ENCODE results near the gene DEPP1.

The DEPP1 gene

DNA sequence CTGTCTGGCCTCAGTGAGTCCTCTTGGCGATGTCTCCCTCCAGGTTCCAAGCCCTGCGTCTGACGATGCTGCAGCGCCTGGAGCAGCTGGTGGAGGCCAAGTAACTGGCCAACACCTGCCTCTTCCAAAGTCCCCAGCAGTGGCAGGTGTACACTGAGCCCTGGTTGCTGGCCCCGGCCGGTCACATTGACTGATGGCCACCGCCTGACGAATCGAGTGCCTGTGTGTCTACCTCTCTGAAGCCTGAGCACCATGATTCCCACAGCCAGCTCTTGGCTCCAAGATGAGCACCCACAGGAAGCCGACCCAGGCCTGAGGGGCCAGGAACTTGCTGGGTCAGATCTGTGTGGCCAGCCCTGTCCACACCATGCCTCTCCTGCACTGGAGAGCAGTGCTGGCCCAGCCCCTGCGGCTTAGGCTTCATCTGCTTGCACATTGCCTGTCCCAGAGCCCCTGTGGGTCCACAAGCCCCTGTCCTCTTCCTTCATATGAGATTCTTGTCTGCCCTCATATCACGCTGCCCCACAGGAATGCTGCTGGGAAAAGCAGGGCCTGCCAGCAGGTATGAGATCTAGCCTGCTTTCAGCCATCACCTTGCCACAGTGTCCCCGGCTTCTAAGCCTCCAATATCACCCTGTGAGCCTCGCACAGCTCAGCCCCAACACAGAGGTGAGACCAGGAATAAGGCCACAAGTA is 14.8 kb upstream of the DEPP1 start:
- DNase-seq (ENCODE audit: low read depth in 3 of 3) = no peak

DNA sequence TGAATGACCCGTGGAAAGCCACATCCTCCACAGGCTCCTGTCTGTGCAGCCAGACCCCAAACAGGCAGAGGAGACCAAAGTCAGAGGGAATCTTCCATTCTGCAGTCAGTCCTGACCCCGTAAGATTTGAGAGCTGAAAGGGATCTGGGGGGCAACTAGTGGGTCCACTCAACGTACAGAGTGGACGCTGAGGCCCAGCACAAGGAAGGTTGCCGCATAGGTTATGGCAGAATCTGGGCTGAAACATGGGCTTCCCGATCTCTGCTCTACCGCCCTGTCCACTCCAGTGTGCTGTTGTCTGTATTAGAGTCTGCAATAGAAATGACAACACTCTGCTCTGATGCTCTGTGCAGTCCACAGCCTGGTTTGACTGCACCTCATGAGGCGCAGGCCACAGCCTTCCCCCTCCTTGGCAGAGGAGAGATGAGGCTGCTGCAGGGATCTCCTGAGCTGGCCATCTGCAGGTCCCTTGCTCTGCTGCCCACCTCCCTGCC is 14.2 kb upstream of the DEPP1 start:
- no peak for DNase-seq (ENCODE audit: low read depth in 3 of 3)

DNA sequence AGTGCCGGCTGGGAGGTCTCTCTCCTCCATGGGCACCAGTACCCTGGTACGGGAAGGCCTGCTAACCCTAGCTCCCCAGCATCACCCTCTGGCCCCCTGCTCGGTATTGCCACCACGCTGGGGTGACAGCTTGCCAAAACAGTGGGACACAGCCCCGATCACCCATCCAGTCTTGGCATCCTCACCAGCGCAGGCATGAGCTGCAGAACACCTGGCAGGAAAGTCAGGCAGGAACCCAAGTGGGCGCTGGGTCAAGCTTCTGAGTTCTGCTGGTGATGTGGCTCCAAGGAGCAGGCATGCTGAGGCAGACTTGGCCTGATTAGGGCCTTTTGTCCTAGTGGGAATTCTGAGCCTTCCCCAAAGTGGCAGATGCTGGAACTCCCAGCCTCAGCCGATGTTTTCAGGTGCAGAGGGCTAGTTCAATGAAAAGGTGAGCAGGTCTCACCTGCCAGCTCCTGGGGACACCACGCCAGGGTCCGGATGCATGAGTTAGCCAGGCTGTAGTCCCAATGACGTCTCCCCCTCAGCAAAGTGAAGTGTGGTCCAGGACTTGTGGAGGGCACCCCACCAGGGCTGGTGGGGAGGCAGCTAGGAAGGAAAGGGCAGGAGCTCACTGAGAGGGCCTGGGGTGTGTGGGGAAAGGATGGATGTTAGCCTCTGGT is 13.6 kb upstream of the DEPP1 start:
- no peak for DNase-seq (ENCODE audit: low read depth in 3 of 3)

DNA sequence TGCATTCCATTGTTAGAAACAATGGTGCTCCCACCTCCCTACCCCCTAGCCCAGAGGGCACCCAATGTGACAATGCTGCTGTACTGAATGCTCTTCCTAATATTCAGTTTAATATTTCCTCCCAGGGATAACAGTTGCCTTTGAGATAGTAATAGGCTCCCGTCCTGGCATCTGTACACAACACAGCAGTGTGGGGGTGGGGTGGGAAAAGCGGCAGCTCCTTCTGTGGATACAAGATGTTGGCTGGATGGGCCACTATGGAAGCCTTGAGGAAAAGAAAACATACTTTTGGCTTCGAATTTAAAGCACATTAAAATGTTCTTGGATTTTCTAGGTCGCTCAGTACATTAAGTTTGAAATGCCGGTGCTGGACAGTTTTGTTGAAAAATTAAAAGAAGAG is 13.0 kb upstream of the DEPP1 start:
- DNase-seq (ENCODE audit: low read depth in 3 of 3) = no peak

DNA sequence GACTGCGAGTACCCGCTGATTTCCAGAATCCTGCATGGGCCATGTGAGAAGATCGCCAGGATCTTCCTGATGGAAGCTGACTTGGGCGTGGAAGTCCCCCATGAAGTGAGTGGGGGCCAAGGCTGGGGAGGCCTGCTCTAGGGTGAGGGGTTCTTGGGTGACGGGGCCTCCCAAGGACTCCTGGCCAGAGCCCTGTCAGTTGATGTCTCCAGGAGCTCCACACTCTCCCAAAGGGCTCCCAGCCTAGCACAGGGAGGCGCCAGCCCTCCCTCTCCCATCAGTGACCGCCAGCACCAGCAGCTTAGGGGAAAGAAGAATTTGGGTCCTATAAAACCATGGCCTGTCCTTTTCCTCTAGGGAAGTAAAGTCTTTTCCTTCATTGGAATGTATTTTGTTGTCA is 12.4 kb upstream of the DEPP1 start:
- DNase-seq (ENCODE audit: low read depth in 3 of 3) = no peak

DNA sequence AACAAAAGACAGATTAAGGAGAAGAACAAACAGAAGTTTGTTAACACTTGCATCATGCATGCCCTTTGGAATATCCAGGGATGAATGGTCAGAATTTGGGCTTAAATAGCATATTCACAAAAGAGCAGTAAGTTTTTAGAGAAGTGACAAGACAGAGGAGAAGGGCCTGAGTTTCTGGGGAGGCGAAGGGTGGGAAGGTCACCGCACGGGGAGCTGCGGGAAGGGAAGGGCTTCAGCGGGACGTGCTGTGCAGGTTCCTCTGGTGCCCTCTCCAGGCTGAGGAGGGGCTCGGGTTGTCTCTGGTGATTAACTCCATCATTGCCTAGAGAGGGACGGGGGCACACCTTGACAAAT is 11.7 kb upstream of the DEPP1 start:
- no peak for DNase-seq (ENCODE audit: low read depth in 3 of 3)

DNA sequence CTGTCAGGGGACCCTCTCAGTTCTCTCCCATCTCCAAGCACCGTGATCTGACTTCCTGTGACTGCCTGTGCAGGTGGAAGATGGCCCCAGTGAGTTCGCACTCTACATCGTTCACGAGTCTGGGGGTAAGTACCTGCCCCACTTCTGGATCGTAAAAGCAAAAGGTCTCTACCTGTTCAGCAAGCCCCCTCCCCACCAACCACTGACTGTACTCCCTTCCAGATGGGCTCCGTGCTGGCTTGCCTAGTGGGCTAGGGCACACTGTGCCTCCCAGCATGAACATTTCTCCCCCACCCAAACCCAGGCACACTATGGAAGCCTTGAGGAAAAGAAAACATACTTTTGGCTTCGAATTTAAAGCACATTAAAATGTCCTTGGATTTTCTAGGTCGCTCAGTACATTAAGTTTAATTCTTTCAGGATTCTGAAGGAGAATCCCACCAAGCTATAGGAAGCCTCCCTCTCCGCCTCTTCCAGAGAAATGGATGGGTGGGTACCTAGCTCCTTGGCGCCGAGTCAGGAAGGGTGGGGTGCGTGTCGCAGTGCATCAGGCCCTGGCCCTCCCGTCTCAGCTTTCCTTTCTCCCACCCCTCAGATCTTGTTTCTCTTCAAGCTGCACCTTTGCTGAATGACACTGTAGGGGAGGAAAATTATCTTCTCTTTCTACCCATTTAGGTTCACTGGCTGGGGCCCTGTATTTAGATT is 11.1 kb upstream of the DEPP1 start:
- no peak for DNase-seq (ENCODE audit: low read depth in 3 of 3)

DNA sequence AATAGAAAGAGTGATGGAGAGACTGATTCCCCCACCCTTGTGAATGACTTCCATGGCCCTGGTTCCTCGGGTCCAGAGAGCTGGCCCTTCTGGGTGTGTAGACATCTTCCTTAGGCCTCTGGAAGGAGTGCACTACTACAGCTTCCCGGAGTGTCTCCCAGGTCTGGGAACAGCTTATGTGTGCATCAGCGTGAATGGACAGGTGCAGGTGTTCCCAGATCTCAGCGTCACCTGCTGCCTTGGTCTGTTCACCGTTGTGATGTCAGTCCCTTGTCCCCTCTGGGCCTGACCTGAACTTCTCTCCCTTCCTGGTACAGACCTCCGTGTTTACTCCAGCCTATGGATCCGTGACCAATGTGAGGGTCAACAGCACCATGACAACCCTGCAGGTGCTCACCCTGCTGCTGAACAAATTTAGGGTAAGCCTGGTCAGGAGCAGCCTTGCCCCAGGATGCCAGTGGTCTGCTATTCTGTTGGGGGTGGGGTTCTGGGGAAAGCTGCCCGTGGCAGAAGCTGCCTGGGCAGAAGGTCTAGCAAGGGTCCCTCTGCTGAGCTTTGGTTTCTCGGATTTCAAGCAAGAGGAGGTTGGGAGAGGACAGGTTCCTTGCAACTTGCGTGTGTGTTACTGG is 10.5 kb upstream of the DEPP1 start:
- no peak for DNase-seq (ENCODE audit: low read depth in 3 of 3)

DNA sequence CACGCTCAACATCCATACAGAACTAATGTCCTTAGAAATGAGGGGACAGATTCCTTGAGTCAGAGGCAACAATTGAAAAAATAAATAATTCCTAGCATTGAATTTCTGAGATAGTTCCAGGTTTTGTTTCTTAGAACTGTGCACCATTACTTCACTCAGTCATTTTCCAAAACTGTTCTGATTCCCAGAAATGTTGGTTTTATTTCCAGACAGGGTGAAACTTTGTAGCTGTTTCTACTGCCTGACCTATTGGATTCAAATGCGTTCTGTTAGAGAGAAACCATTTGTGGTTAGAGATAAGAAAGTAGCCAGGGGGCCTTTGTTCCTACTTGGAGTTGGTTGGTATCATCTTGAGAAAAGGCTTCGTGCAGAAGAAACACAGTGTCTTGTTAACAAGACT is 8.1 kb upstream of the DEPP1 start:
- no peak for DNase-seq (ENCODE audit: low read depth in 3 of 3)

DNA sequence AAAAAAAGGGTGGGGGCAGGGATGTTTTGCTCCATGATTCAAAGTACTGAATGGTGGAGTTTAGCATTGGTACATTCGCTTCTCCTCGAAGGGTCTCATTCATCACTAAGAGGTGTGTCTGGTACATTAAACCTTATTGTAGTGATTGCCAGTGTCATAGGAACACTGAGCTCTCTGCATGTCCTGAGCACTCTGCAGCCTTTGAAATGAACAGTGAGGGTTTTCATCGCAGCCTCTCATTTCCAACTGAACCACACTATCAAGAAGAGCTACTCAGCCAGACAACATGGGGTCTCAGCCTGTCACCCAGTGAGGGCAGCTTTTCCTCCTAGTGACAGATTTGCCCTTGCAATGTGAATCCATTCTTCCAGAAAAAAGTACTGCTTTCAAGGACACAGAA is 7.6 kb upstream of the DEPP1 start:
- no peak for DNase-seq (ENCODE audit: low read depth in 3 of 3)

DNA sequence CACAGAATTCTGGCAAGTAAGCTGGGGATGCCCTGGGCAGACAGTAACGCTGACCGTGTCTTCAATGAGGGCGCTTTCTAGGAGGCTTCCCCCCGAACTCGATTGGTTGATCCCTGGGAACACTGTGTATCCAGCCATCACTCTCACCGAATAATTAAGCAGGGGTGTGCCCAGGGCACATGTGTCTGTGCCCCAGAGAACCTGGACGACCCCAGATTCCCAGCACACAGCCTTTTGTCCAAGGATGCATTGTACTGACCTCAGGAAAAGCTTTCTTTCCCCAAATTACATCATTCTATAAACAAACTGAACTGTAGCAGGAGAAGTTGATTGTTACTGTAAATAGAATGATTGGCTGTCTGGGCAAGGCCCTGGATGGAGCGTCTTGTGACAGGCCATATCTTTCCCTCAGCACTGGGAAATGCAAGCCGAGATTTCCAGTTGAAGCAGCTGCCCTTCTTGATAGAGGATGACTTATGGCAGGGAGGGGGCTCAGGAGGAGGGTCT is 6.6 kb upstream of the DEPP1 start:
- DNase-seq (ENCODE audit: low read depth in 3 of 3) = no peak

DNA sequence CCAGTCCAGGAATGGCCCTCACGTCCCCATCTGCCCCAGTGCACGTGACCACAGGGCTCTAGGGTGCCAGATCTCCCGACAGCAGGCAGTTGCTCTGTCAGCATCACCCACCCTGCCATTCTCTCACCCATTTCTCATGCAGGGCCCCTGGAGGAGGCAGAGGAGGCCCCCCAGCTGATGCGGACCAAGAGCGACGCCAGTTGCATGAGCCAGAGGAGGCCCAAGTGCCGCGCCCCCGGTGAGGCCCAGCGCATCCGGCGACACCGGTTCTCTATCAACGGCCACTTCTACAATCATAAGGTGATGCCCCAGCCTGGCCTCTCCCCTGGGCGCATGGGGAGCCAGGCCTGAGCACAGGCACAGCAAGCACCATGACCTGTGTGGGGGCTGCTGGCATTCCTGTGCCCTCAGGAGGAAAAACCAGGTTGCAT is 6.1 kb upstream of the DEPP1 start:
- no peak for DNase-seq (ENCODE audit: low read depth in 3 of 3)

DNA sequence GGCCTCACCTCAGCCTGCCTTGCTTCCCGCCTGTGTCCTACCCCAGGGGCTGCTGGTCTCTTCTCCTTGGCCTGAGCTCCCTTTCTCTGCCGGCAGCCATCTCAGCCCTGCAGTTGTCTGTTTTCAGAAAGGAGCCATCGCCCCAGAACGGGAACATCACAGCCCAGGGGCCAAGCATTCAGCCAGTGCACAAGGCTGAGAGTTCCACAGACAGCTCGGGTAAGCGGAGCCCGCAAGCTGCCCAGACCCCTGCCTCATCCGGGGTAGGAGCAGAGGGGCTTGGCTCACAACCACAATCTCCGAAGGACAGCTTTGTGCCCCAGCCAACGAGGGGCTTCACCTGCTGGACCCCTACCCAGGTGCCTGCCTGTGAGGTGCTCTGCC is 5.3 kb upstream of the DEPP1 start:
- DNase-seq (ENCODE audit: low read depth in 3 of 3) = no peak

DNA sequence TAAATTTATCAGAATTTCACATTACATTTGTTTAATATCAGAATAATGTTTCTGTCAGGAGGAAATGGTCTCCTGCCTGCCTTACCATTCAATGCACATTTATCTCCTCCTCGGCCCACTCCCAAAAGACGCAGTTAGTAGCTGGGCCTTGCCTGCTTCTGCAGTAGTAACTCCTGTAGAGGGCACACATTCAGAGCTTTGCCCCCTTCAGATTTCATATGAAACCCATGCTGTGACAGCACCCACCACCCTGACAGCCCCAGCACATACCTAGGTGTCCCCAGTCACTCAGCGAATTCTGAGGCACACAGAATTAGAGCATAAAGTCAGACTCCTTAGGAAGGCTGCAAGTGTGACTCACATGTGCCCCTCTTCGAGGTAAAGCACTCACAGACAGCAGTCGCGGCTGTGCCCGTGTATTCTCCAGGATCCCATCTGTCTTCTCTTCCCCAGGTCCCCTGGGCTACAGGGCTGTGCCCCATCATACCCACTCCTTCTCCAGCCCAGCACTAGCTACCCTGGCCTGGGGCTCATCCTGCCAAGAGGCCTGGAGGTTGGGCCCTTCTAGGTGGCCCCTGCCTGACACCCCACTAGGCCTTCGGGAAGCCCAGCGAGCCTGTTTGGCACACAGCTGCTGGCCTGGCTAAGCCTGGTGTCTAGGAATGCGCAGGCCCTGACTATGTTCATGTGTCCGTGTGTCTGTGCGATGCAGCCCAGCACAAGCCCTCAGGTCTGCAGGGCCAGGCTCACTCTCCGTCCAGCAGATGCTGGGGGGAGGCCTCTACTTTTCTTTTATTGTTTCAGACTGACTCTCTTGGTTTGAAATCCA is 4.7 kb upstream of the DEPP1 start:
- no peak for DNase-seq (ENCODE audit: low read depth in 3 of 3)

DNA sequence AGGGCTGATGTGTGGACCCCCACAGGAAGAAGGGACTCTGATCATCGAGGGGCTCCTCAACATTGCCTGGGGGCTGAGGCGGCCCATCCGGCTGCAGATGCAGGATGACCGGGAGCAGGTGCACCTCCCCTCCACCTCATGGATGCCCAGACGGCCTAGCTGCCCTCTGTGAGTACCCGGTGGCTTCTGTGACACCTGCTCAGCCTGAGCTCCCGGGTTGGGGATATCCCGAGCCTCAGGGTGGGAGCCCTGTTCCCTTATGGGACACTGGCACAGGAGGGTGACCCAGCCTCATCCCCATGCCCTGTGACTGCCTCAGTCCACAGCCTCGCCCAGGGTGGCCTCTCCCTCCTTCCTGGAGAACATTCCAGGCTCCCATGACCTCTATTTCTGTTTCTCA is 3.9 kb upstream of the DEPP1 start:
- no peak for DNase-seq (ENCODE audit: low read depth in 3 of 3)

DNA sequence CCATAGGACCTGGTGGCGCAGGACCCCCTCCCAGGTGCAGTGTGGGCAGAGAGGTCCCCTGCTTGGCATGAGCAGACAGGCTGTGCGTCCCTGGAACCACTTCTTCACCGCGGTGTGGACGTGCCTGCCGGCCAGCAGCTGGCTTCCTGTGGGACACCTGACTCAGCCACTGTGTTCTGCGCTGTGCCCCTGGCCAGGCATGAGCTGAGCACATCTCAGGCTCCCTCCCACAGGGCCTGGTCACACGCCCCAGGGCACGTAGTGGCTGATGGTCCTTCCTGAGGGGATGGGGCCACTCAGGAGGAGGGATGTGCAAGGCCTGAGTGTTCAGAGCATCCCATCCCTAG is 3.5 kb upstream of the DEPP1 start:
- no peak for DNase-seq (ENCODE audit: low read depth in 3 of 3)

DNA sequence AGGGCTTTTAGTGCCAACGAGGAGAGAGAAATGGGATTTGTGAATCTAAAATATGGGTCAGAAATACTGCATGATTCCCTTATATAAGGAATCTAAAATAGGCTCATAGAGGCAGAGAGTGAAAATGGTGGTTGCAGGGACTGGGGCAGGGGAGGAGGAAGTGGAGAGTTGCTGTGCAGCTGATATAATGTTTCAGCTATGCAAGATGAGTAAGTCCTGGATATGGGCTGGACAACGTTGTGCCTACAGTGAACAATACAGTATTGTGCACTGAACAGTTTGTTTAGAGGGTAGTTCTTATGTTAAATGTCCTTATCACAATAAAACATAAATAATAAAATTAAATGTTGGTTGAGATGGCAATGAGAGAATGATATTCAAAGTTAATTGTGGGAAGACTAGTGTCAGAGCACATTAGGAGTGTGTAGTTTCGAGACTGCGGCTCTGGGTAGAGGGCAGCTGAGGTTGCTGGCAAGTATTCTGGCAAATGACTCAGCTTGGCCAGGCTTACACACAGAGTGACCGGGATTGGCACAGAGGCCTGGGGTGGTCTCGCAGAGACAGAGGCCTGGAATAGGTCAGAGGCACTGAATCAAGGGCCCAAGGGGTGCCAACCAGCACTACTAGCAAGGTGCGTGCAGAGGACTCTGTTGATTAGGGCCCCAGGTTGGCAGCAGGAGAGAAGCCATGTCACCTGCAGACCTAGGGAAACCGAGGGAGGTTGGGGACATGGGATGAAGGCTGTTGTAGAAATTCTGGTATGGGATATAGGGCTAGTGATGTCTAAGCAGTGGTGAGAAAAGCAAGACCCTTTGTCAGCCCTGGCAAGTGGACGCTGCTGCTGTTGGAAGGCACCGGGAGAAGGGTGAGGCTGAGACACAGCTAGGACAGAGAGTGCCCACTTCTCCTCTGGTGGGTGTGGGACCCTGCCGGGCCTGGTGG is 2.8 kb upstream of the DEPP1 start:
- DNase-seq (ENCODE audit: low read depth in 3 of 3) = no peak

DNA sequence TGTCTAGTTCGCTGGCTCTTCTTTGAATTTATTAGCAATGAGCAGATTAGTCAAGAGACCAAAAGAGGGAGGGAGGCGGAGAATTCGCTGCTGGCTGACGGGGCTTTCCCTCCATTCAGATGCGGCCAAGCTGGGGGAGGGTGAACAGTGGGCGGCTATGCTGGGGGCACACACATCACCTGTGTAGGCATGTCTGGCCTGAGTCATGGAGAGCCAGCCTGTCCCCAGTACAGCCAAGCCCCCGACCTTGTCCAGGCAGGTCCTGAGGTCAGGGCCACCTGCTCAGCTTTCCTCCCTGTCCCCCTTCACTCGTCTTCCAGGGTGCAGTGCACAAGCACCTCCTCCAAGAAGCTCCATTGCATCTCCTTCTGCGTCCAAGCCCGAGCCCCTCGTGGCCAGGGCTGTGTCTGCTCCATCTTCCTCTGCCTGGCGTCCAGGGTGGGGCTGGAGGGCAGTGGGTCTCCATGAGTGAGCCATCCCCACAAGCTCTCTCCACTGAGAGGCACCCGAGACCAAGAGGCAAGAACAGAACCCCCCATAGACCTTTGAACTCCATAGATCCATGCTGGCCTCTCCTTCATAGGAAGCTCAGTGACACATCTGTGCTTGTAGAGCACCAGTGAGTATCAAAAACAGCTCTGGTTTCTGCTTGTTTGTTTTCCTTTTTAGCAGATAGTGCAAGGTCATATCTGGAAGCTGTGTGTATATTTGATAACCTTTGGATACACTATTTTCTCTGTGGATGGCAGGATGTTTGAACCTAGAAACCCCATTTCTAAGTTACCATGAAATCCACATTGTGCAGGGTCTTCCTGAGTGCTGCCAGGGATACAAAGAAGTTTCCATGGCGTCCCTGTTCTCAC is 1.9 kb upstream of the DEPP1 start:
- DNase-seq (ENCODE audit: low read depth in 3 of 3) = no peak

Measured in stimulated activated CD4-positive, alpha-beta T cell treated with anti-CD3 and anti-CD28 coated beads, TNF-alpha, amount 100 ng/mL, for 24 hours (primary cell).